Fibroblast of the aortic adventitia (primary cell): ENCODE measurements around the gene CYP20A1. TPM values are rescaled to one million over a fixed set of nuclear protein-coding genes. Genes with fewer than 3 reads are reported as not detected.
"Not testable (repeated sequence)": the region's sequence is repeated elsewhere in the genome, so short reads cannot be mapped to it uniquely, and the experiment has no call there.

Experiments
- DNase-seq: peaks from one replicate; pipeline ENCODE4 v3.0.0-alpha.2; 2010; ENCODE audit warnings: low read depth
- H3K4me3 ChIP-seq: 2 replicates; pipeline ENCODE4 v1.5.1; 2011; ENCODE audit warnings: low read depth, mild to moderate bottlenecking, control low read depth, low read length, moderate library complexity
- total RNA-seq: library from RNA; depleted of rRNA; stranded (reverse); fragments of >200 nt; gene quantifications from 2 replicates; pipeline ENCODE4 v1.2.3, GENCODE V29; 2012; ENCODE audit warnings: low replicate concordance
- TF ChIP-seq, protein P1 (sequence below): IDR thresholded peaks from 2 replicates; pipeline ENCODE4 v1.5.1; 2011; ENCODE audit warnings: mild to moderate bottlenecking, low read length, control low read depth, inconsistent platforms; ENCODE audit not compliant: insufficient read depth

The CYP20A1 gene
- total RNA-seq, 1 donor, result 51.7 TPM

DNA sequence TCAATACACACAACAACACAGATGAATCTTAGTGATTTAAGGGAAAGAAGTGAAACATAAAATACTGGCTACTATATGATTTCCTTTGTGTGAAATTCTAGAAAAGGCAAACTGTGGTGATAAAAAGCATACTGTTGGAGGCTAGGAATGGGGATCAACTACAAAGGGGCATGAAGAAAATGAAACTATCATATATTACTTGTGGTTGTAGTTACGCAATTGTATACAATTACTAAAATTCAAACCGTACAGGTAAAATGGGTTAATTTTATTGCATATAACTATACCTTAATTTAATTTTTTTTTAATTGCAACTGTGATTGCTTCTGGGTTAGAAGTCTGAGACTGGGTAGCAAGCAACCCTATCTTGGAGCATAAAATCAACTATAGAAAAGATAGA lies 47.7 kb downstream of the CYP20A1 start:
- no peak for DNase-seq
- no peak overlapping the region for H3K4me3 ChIP-seq
- TF ChIP-seq, protein P1, sequence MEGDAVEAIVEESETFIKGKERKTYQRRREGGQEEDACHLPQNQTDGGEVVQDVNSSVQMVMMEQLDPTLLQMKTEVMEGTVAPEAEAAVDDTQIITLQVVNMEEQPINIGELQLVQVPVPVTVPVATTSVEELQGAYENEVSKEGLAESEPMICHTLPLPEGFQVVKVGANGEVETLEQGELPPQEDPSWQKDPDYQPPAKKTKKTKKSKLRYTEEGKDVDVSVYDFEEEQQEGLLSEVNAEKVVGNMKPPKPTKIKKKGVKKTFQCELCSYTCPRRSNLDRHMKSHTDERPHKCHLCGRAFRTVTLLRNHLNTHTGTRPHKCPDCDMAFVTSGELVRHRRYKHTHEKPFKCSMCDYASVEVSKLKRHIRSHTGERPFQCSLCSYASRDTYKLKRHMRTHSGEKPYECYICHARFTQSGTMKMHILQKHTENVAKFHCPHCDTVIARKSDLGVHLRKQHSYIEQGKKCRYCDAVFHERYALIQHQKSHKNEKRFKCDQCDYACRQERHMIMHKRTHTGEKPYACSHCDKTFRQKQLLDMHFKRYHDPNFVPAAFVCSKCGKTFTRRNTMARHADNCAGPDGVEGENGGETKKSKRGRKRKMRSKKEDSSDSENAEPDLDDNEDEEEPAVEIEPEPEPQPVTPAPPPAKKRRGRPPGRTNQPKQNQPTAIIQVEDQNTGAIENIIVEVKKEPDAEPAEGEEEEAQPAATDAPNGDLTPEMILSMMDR, result no peak

DNA sequence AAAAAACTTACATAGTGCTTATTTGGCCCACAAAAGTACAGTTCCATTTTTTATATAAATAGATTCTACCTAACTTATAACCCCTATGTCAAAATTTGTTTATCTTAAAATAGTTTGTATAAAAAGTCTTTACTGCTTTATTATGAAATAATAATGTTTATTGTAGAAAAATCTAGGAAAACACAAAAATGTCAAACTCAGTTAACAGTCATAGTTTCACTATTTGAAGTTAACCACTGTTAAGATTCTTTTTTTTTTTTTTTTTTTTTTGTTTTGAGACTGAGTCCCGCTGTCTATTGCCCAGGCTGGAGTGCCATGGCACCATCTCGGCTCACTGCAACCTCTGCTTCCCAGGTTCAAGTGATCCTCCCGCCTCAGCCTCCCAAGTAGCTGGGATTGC lies 62.8 kb downstream of the CYP20A1 start:
- no peak for DNase-seq
- TF ChIP-seq, protein P1, result no peak

GRCh38 chr2:203302586-203302985 lies 63.8 kb downstream of the CYP20A1 start:
- DNase-seq, H3K4me3 ChIP-seq: not testable (repeated sequence)

More for the DNA sequence above, 62.8 kb downstream of the CYP20A1 start:
- H3K4me3 ChIP-seq, result no peak overlapping the region

DNA sequence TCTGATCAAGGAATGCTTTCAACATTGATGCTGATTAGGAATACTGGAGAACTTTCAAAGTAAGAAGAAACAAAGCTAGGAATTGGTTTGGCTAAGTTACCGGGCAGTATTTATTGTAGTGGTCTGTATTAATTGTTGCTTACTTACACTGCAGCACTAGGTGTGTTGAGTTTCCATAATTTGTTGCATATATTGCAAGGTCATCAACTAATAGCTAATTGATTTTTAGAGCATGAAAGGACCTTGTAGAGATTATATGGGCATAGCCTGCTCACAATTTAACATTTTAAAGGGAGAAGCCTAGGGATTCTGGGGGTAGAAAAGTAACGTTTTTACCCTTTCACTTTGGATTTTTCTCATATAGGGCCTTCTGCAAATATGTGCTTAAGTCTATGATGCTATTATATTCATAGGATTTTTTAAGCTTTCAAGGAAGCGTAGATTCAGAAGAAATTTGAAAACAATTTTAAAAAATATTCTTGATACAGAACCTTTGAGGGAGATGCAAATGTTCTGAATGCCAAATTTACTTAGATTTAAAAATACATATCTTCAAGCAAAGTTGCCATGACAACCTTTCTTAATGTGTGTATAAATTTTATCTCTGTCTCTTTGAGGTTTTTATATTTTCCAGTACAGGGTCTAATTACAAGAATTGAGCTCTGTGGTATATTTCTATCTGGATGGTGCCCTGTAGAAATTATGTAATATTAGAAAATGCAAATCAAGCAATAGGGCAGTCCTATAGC lies 72.0 kb downstream of the CYP20A1 start:
- TF ChIP-seq, protein P1, result no peak

DNA sequence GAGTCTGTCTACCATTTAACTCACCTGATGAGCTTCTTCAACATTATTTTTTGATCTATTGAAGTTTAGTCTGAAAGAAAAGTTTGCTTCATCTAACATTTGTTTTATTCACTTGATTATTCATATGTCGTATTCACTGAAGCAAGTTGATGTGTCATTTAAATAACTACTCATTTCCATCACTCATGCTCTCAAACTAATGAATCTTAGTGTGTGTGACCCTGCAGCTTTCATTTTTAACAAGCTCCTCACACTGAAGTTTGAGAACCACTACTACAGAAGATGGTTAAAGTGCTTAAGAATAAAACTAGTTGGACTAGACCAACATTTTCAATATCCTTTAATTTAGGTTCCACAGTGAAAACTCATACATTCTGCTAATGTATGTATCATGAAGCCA lies 87.5 kb downstream of the CYP20A1 start:
- DNase-seq, result no peak
- H3K4me3 ChIP-seq, result no peak overlapping the region
- TF ChIP-seq, protein P1, result no peak

More for the DNA sequence above, 72.0 kb downstream of the CYP20A1 start:
- H3K4me3 ChIP-seq, result no peak overlapping the region
- DNase-seq, result no peak

- TF ChIP-seq, protein P1, result no peak
- no peak for DNase-seq
- peak overlapping the region; percentile 85 for H3K4me3 ChIP-seq
These were observed 88.7 kb downstream of the CYP20A1 start for GRCh38 chr2:203327582-203327900.

GRCh38 chr2:203327901-203328759 lies 89.3 kb downstream of the CYP20A1 start, which contains the start of gene ABI2:
Gene ABI2, plus strand, starts transcription at chr2:203328394. Its CDS starts 121 bp downstream, at chr2:203328515.
- peak within 1 kb of the TSS; percentile 85 for H3K4me3 ChIP-seq
- DNase-seq, result peak; percentile 59
- TF ChIP-seq, protein P1, result no peak
